GM12873 (cell line): ENCODE data around the gene DDN.

ENCODE experiments used
- TF ChIP-seq, protein P1 (sequence below): IDR thresholded peaks from 2 replicates; pipeline ENCODE4 v1.5.1; 2012; ENCODE audit warnings: low read depth, mild to moderate bottlenecking, moderate library complexity, low read length, control low read depth; ENCODE audit not compliant: insufficient read depth; ENCODE audit errors: missing control alignments

Gene DDN

DNA sequence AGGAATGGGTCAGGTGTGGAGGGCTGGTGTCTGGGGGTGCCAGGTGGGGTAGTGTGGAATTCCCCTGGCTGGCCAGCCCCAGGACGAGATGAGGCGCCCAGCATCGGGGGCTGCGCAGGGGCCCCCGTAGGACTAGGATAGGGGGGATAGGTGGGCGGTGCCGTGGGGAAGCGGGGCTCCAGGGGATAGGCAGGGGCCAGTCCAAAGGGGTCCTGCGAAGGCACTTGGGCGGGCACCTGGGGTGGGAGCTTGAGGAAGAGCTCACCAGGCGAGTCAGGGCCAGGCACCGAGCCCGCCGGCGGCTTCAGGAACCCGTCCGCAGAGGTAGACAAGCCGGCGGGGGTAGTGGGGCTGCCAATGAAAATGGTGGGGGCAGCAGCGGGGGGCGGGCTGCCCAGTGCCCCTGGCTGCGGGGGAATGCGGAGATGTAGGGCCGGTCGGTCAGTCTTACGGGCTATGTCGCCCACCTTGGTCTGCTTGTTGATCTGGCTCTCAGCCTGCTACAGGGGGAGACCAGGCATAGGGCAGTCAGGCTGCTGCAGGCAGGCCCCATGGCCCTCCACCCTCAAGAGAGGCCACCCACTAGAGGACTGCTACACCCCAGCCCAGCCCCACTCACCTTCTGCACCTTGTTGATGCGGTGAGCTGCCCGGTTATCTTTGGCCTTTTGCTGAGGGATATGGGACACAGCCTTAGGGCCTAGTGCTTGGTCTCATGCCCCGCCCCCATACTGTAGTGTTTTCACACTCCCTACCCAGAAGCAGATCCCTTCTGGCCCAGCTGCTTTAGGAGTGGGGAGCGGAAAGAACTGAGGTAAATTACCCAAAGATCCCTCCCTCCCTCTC is 42.1 kb upstream of the DDN start:
- TF ChIP-seq, protein P1, sequence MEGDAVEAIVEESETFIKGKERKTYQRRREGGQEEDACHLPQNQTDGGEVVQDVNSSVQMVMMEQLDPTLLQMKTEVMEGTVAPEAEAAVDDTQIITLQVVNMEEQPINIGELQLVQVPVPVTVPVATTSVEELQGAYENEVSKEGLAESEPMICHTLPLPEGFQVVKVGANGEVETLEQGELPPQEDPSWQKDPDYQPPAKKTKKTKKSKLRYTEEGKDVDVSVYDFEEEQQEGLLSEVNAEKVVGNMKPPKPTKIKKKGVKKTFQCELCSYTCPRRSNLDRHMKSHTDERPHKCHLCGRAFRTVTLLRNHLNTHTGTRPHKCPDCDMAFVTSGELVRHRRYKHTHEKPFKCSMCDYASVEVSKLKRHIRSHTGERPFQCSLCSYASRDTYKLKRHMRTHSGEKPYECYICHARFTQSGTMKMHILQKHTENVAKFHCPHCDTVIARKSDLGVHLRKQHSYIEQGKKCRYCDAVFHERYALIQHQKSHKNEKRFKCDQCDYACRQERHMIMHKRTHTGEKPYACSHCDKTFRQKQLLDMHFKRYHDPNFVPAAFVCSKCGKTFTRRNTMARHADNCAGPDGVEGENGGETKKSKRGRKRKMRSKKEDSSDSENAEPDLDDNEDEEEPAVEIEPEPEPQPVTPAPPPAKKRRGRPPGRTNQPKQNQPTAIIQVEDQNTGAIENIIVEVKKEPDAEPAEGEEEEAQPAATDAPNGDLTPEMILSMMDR = no peak

DNA sequence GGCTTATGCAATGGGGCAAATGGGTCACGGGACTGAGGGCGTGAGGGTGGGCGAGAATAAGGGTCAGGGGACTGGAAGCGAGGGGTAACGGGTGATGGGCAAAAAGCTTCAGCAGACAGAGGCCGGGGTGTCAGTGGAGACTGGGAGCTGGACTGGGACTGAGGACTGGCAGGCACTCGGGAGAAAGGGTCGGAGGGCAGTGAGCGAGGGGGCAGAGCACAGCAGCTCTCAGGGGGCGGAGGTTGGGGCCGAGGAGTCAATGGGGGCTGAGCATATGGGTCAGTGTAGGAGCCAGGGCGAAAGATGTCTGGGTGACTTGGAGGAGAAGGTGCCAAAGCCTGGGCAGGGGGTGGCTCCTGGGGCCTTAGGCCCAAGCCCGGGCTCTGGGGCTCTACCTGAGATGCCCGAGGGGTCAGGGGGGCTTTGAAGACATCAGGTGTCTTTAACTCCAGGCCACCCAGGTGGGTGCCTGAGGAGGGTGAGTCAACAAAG is 41.2 kb upstream of the DDN start:
- TF ChIP-seq, protein P1 = no peak

DNA sequence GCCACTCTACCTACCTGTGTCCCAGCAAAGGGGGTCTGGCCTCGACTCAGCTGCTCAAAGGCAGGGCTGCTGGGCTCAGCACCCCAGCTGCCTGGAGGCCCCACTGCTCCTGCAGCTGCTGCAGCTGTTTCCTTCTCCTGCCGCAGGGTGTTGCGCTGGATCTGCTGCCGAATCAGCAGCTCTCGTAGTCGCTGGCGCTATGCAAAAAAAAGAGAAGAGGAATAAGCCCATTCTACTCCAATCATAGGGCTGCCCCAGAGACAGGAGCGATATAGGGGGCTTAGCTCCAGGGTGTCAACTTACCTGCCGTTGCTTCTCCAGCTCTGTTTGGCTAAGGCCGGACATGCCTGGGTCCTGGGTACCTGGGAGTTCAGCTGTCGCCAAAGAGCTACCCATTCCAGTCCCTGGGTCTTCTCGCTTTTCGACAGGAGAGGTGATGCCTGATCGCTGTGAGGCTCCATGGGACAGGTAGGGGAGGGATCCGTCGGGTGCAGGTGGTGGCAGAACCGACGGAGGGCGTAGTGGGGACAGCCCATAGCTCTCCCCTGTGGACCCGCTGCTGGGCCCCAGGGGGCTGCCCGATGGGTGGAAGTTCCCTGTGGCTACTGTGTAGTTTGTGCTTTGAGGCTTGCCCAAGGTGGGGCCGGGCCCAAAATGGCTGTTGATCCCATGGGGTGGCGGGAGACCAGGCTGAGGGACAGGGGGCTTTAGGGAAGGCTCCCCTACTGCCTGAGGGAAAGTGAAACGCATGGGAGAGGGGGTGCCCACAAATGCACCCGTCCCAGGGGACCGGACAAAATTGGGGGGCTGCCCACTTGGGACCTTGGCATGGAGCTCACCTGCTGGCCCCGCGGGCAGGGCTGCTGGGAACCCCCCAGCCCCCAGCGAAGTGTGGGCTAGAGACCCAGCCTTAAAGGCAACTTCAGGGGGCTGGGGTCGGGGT is 40.5 kb upstream of the DDN start:
- TF ChIP-seq, protein P1 = no peak

DNA sequence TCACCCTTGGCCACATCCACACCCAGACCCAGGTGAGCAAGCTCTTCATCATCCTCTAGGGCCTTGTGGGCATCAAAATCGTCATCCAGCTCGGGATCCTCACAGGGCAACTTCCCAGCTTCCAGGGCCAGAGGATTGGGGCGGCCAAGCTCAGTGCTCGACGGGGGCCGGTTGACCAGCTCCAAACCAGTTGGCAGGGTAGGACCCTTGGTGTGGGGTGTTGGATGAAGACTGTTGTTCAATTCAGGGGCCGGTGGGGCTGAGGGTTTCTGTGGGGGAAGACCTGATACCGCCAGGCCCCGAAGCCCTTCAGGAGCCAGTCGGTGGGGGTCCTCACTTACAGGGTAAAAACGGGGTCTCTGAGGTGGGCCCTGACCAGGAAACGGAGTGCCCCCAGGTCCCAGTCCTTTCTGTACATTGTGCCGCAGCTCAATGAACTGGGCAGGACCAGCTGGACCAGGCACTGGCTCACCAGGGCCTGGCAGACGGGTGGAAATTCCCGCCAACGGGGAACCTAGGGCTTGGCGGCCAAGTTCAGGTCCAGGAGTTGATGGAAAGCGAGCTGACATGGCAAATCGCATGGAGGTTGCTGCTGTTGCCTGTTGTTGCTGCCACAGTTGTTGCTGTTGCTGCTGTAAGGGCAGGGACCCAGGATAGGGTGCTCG is 39.2 kb upstream of the DDN start:
- TF ChIP-seq, protein P1 = no peak

DNA sequence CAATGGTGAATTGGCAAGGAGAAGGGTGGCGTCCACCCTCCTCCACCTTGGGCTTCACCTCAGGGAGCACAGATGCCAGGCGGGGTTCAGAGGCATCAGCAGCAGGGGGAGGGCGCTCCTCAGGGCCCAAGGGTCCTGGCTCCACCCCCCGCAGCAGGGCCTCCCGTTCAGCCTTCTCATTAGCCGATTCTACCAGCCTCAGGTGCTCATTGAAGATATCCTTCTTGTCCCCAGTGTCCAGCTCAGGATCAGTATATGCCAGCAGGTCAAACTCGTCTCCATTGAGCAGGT is 38.7 kb upstream of the DDN start:
- TF ChIP-seq, protein P1 = no peak

DNA sequence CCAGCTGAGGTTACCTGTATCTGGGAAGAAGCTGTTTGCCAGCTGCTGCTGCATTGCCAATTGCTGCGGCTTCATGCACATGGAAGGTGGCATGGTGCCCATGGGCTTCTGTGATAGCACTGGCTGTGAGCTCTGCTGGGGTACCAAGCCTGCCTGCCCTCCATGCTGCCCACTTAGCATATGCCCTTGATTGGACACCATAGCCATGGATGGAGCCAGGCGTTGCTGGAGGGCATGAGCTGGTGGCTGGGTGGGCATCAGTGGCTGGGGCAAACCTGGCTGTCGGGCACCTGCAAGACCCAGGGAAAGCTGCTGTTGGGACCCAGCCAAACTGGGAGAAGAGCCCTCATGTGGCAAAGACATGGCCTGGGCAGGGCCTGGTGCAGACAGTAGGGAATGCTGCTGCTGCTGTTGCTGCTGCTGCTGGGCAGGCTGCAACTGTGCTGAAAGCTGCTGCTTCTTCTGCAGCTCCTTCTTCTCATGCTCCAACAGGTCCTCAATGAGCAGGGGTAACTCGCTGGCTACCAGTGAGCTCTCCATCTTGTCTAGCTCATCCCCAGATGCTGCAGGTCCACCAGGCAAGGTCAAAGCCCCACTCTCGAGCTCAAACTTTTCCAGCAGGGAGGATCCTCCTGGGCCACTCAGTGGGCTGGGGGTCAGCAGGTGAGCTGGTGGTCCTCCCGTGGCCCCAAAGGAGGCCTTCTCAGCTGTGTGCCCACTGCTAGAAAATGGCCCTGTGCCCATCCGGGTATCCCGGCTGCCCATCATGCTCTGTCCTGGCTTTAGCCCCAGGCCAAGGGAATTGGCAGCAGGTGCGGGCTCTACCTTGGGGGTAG is 38.2 kb upstream of the DDN start:
- TF ChIP-seq, protein P1 = no peak
